Activated CD8-positive, alpha-beta T cell treated with anti-CD3 and anti-CD28 coated beads for 36 hours (primary cell): ENCODE results near the gene FANCG. TPM values are rescaled to one million over a fixed set of nuclear protein-coding genes. Genes with fewer than 3 reads are reported as not detected.

Experiments used
- ATAC-seq: fragments of 200-7000 bp; cut with Tn5 transposase; one replicate; pipeline ENCODE4 v1.10.0; 2021; ENCODE audit warnings: mild to moderate bottlenecking, moderate library complexity
- CTCF ChIA-PET: fragments of 350-600 bp; sonication (Branson Sonifier 250); formaldehyde crosslinking; loops from one replicate; lab custom pipeline; 2021; ENCODE audit warnings: antibody characterized with exemption; lab: Charles Lee
- POLR2A ChIA-PET: fragments of 350-600 bp; sonication (Branson Sonifier 250); formaldehyde crosslinking; loops from one replicate; lab custom pipeline; 2021; ENCODE audit warnings: antibody characterized with exemption; lab: Charles Lee
- DNase-seq: peaks from one replicate; pipeline ENCODE4 v3.0.0-alpha.2; 2020
- H3K27ac Mint-ChIP-seq: one replicate; pipeline ENCODE4 v1.8.0; 2021; ENCODE audit warnings: mild to moderate bottlenecking, mixed read lengths
- H3K27me3 Mint-ChIP-seq: one replicate; pipeline ENCODE4 v1.8.0; 2021; ENCODE audit warnings: mixed read lengths
- H3K36me3 Mint-ChIP-seq: one replicate; pipeline ENCODE4 v1.8.0; 2021; ENCODE audit warnings: low read depth, mixed read lengths
- H3K4me1 Mint-ChIP-seq: one replicate; pipeline ENCODE4 v1.8.0; 2021; ENCODE audit warnings: low read depth, mixed read lengths
- H3K4me3 Mint-ChIP-seq: one replicate; pipeline ENCODE4 v1.8.0; 2021; ENCODE audit warnings: mild to moderate bottlenecking, moderate library complexity, mixed read lengths
- H3K9me3 Mint-ChIP-seq: one replicate; pipeline ENCODE4 v1.8.0; 2021; ENCODE audit warnings: mixed read lengths
- CTCF ChIP-seq: fragments of 200-600 bp; IDR thresholded peaks from one replicate; pipeline ENCODE4 v1.8.0; 2022; ENCODE audit warnings: antibody characterized with exemption, mild to moderate bottlenecking
- intact Hi-C: fragments of 100-400 bp; cut with micrococcal nuclease; formaldehyde crosslinking; loops from one replicate; pipeline ENCODE4 v1.10.0; 2022
- total RNA-seq, 2 experiments: library from RNA; stranded (reverse); gene quantifications; one replicate each; pipeline ENCODE4 v1.2.3, GENCODE V29; 2021

FANCG gene
- total RNA-seq, 2 experiments from 2014 or later = 91.5 to 94.0 TPM

GRCh38 chr9:35104586-35104985 lies 24.8 kb upstream of the FANCG start:
- H3K27me3 Mint-ChIP-seq = no peaks in the 10 kb centered on the region
- no peak for ATAC-seq
- intact Hi-C loops = no loop called here
- ChIA-PET POLR2A (interaction anchor here (0.6 to 3.9 kb wide), 3 partner anchors 9 to 33 kb away, joined by 4 to 40 read pairs (median 5); partner anchors contain the start of gene FANCG), CTCF (interaction anchor here (1.2 to 2.4 kb wide), 2 partner anchors 10 to 25 kb away, joined by 4 to 14 read pairs; partner anchors contain the start of gene FANCG)
- H3K4me1 Mint-ChIP-seq = peaks cover 20% of the 10 kb centered on the region
- H3K27ac Mint-ChIP-seq = no peak overlapping the region
- no peak for DNase-seq
- H3K36me3 Mint-ChIP-seq = peaks cover 29% of the 10 kb centered on the region
- no peaks in the 10 kb centered on the region for H3K9me3 Mint-ChIP-seq
- TF ChIP-seq CTCF = no peak
- H3K4me3 Mint-ChIP-seq = no peak overlapping the region

- ChIA-PET POLR2A (interaction anchor here (1.5 to 3.9 kb wide), 7 partner anchors 9 to 32 kb away, joined by 5 to 40 read pairs (median 10); partner anchors contain the start of genes ATOSB, FANCG and VCP), CTCF (interaction anchor here (0.9 to 2.4 kb wide), 8 partner anchors 8 to 450 kb away, joined by 3 to 14 read pairs (median 4); partner anchors contain the start of gene FANCG)
- intact Hi-C loops = no loop called here
- peaks cover 22% of the 10 kb centered on the region for H3K4me1 Mint-ChIP-seq
- no peak for ATAC-seq
- peaks cover 35% of the 10 kb centered on the region for H3K36me3 Mint-ChIP-seq
- no peaks in the 10 kb centered on the region for H3K9me3 Mint-ChIP-seq
- TF ChIP-seq CTCF = no peak
- peak overlapping the region; percentile 98 for H3K4me3 Mint-ChIP-seq
- no peaks in the 10 kb centered on the region for H3K27me3 Mint-ChIP-seq
- DNase-seq = no peak
- peak overlapping the region; percentile 97 for H3K27ac Mint-ChIP-seq
Measured at GRCh38 chr9:35103660-35104191, 24.0 kb upstream of the FANCG start.

GRCh38 chr9:35102769-35103659 lies 23.3 kb upstream of the FANCG start, which contains the start of gene STOML2:
TSS of gene STOML2 (minus strand) at chr9:35103131. CDS start at chr9:35103094, 37 bp downstream.
- Mint-ChIP-seq H3K9me3 (no peaks in the 10 kb centered on the region), H3K27me3 (no peaks in the 10 kb centered on the region), H3K36me3 (peaks cover 36% of the 10 kb centered on the region), H3K27ac (peak within 1 kb of the TSS; percentile 97), H3K4me1 (peaks cover 22% of the 10 kb centered on the region), H3K4me3 (peak within 1 kb of the TSS; percentile 98)
- ATAC-seq = peak; percentile 98
- no peak for TF ChIP-seq CTCF
- ChIA-PET POLR2A (interaction anchor here (1.1 to 3.9 kb wide), 8 partner anchors 9 to 372 kb away, joined by 3 to 40 read pairs (median 8); partner anchors contain the start of genes ATOSB, FANCG and VCP), CTCF (interaction anchor here (0.9 to 2.4 kb wide), 9 partner anchors 8 to 451 kb away, joined by 3 to 14 read pairs (median 4); partner anchors contain the start of gene VCP)
- DNase-seq = peak; percentile 96
- intact Hi-C loops = no loop called here

- TF ChIP-seq CTCF = no peak
- Mint-ChIP-seq H3K27me3 (no peaks in the 10 kb centered on the region), H3K36me3 (peaks cover 36% of the 10 kb centered on the region), H3K27ac (peak overlapping the region; percentile 97), H3K4me3 (peak overlapping the region; percentile 98), H3K4me1 (peaks cover 22% of the 10 kb centered on the region), H3K9me3 (no peaks in the 10 kb centered on the region)
- DNase-seq (no peak), ATAC-seq (peak; percentile 18)
- POLR2A ChIA-PET = interaction anchor here (1.1 to 3.9 kb wide), 8 partner anchors 8 to 373 kb away, joined by 3 to 40 read pairs (median 8); partner anchors contain the start of genes ATOSB, FANCG and VCP
- intact Hi-C loops = no loop called here
- CTCF ChIA-PET = interaction anchor here (1.1 to 1.7 kb wide), 5 partner anchors 8 to 400 kb away, joined by 3 to 7 read pairs (median 4); partner anchors contain the start of gene VCP
Measured at GRCh38 chr9:35102465-35102768, 22.7 kb upstream of the FANCG start.
